HL-60/S4 treated with retinoic acid at 250 ng/mL for 4 days and 3 days (cell line): Measurements from ENCODE around the gene KIF5C.

Experiments
- in situ Hi-C: fragments of 300-500 bp; cut with MboI; formaldehyde crosslinking; loops from 2 replicates; pipeline ENCODE4 v1.7.0; 2022; ENCODE audit warnings: low sequenced_read_pairs

Gene KIF5C

DNA sequence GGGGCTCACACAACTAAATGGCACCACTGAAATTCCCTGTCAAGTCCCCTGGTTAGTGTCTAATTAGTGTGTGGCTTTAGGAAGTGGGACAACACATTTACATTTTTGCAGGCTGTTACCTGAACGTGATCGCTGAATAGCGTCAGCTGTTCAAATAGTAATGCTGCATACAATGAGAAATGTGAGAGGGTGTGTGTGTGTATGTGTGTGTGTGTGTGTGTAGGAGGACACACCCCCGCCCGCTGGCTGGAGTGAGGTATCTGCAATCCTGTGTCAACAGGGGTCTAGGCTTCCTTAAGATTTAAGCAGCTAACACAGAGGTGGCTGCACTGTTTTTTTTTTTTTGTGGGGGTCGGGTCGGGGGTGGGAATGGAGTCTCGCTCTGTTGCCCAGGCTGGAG, 158.7 kb downstream of the KIF5C start:
- in situ Hi-C loops: no loop called here

DNA sequence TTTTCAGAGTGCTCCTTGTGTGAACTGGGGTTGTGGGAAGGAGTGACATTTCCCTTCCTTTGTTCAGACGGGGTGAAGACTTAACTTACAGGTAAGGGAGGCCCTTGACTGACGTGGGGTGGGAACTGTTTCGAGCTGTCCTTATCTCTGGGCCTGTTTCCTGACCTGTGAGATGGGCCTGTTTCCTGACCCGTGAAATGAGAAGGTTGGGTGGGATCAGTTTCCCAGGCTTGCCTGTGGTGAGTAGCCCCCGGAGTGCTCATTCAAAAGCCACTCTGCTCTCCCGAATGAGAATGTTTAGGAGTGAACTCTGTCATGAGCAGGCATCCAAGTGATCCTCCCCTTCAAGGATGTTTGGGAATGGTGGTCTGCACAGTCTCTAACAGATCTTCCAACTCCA, 159.4 kb downstream of the KIF5C start:
- in situ Hi-C loops: no loop called here

GRCh38 chr2:149036507-149037293, 161.7 kb downstream of the KIF5C start:
- in situ Hi-C loops: no loop called here

DNA sequence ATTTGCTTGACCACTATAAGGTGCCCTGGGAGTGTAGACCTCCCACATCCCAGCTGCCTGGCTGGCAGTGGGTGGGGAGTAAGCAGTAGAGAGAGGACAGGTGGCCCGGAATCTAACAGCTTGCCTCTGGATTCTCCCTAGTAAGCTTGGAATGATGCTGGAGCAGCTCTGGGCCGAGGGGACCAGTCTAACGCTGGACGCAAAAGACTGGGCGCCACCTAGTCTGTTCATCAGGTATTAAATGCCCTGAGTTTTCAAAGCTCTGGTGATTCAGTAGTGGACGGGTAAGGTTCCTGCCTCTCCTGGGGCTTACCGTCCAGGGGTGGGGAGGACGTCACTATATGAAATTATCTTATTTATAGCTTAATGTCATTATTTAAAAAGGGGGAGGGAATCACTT, 162.8 kb downstream of the KIF5C start:
- in situ Hi-C loops: no loop called here

DNA sequence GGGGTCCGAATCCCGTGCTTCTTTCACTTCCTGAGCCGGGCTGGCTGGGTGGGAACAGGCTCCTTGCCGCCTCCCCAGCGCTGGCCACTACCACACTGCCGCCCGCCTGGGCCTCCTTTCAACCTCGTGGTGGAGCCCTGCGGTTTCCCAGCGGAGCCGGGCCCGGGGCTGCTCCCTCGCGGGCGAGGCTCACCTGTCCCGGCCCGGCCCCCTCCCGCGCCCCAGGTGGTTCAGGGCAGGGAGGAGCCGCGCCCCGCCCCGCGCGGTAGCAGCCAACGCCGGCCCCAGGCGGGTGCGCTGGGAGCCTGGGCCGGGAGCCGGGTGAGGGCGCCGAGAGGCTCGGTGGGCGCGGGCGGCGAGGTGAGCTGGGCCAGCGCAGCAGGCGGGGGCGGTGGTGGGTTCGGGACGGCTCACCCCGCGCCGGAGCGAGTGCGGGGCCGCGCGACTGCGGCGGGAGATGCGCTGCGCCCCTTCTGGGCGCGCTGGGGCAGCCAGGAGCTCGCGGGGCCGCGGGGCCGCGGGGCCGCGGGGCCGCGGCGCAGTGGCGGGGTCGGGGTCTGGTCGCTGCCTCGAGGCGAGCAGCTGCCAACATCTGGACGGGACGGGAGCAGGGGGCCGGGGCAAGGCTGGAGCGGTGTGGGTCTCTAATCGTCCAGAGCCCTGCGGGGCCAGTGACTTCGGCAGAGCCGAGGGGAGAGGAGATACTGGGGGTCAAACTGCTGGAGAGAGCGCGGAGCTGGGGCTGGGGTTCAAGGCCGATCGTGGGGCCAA, 163.6 kb downstream of the KIF5C start, which contains the start of gene LYPD6B:
Gene LYPD6B (plus strand): TSS at position 258 of the 771 bp plus-strand sequence. CDS start 92,250 bp downstream, outside the sequence.
- in situ Hi-C loops: no loop called here

DNA sequence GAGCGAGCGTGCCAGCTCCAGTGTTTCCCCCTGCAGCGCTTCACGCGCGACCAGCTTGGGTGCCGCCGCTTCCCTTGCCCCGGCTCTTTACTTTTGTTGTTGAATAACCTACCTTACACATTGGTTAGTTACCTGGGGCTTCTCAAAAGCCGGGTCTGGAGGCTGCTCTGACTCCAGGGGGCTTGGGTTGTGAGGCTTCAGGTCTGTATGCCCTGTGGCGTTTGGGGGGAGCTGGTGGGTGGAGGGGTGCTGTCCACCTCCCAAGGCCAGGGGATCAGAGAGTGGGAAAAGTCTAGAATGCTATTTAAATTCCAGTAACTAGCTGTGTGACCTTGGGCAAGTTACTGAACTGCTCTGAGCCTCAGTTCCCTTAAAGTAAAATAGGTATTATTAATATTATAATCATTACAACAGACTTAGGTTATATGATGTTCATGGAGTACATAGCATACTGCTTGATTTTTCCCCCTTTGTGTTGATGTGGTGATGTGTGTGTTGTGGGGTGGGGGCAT, 164.2 kb downstream of the KIF5C start:
- in situ Hi-C loops: no loop called here

DNA sequence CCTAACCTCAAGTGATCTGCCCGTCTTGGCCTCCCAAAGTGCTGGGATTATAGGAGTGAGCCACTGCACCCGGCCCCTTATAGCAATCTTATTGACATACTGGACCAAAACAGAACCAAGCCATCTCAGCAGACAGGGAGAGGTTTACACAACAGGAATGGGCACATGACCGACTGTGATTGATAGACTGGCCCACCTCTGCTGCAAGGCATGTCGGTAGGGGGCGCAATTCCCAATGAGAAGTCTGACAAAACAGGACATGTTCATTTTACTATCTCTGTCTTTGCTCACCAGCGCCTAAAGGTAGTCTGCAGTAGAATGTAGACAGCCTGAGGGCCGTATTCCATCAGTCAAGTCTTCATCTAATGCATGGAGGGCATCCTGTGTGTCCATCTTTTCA, 165.4 kb downstream of the KIF5C start:
- in situ Hi-C loops: no loop called here

DNA sequence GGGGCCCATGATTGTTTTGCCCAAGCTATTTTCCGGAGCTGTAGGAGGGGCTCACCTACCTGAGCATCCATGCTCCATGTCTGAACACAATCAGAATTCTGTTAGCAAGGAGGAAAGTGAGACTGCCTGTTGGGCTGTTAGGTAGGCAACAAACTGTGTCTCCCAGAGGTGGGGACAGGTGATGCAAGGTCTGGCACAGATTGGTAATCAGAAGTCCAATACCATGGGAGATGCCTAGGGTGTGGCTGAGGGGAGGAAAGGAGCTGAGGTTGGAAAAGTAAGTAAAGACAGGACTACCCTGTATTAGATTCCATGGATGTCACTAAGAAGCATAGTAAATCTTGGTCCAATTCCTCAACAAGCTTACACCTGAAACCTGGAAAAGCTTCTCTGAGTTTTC, 166.5 kb downstream of the KIF5C start:
- in situ Hi-C loops: no loop called here

- in situ Hi-C loops: no loop called here
Measured at GRCh38 chr2:149042881-149043280, 167.9 kb downstream of the KIF5C start.

DNA sequence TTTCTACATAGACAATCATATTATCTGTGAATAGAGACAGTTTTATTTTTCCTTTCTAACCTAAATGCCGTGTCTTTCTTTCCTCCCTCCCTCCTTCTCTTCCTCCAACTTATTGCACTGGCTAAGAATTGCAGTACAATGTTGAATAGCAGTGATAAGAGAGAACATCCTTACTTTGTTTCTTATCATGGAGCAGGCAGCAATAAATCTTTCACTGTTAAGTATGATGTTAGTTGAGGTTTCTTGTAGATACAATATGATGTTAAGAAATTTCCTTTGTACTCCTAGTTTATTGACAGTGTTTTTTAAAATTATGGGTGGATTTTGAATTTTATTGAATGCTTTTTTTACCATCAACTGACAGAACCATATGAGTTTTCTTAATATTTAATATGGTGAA, 169.5 kb downstream of the KIF5C start:
- in situ Hi-C loops: no loop called here

DNA sequence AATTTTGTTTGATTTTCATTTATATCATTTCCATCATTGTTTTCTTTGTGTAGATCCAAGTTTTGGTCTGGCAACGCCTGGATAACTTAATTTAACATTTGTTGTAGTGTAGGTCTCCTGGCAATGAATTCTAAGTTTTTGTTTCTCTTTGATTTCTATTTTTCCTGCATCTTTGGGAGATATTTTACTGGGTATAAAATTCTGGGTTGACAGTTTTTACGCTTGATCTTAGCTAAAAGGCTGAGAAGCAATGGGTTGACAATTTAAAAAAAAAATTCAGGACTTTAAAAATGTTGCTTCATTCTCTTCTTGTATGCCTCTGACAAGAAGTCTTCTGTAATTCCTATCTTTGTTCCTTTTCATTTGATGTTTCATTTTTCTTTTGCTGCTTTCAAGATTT, 172.1 kb downstream of the KIF5C start:
- in situ Hi-C loops: no loop called here

DNA sequence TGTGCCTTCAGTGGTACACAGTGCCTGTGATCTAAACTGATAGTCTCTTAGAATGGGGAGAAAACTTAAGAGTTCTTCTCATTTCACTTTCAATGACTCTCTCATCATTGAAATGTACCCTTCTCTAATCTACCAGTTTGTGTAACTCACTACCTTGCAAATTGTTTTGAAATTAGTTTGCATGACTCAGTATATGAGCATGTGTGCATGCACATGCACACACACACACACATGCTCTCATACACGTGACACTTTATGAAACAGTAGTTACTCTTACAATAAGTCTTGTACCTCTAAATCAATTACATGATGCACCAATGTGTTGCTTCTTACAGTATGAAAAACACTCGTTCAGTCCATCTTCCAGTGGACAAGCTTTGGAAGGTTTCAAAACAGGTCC, 174.1 kb downstream of the KIF5C start:
- in situ Hi-C loops: no loop called here

- in situ Hi-C loops: no loop called here
Measured at GRCh38 chr2:149050188-149050587, 175.2 kb downstream of the KIF5C start.

DNA sequence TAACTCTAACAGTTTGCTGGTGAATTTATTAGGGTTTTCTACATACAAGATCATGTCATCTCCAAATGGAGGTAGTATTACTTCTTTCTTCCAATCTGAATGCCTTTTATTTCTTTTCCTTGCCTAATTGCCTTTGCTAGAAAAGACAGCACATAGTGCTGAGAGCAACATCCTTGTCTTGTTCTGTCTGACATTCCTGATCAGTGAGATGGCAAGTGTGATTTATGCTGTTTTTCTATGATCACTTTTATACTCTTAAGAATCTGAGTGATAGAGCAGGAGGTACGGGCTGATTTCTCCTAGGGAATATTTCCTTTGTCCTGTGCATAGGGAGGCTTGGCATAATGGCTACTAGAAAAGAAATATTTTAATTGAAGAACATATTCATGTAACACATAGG, 180.7 kb downstream of the KIF5C start:
- in situ Hi-C loops: no loop called here

- in situ Hi-C loops: no loop called here
Measured at GRCh38 chr2:149056541-149057255, 181.7 kb downstream of the KIF5C start.

- in situ Hi-C loops: no loop called here
Measured at GRCh38 chr2:149057401-149057800, 182.4 kb downstream of the KIF5C start.

DNA sequence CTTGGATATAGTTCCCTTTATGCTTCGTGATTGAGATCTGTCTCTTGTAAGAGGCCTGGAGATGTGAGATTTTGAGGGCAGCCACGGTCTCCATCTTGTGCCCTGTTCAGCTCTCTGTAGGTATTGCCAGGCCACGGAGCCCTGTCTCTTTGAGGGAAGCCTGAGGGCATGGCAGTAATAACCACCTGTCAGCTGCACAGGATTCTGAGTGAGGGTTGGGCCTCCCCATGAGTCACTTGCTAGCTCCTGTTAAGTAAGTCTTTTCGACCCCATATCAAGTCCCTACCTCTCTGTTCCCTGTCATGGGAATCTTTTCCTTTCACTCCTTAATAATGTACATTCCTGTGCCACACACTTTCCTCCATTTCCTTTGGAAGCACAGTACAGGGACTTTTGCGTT, 183.9 kb downstream of the KIF5C start:
- in situ Hi-C loops: no loop called here

GRCh38 chr2:149059822-149060221, 184.8 kb downstream of the KIF5C start:
- in situ Hi-C loops: no loop called here

DNA sequence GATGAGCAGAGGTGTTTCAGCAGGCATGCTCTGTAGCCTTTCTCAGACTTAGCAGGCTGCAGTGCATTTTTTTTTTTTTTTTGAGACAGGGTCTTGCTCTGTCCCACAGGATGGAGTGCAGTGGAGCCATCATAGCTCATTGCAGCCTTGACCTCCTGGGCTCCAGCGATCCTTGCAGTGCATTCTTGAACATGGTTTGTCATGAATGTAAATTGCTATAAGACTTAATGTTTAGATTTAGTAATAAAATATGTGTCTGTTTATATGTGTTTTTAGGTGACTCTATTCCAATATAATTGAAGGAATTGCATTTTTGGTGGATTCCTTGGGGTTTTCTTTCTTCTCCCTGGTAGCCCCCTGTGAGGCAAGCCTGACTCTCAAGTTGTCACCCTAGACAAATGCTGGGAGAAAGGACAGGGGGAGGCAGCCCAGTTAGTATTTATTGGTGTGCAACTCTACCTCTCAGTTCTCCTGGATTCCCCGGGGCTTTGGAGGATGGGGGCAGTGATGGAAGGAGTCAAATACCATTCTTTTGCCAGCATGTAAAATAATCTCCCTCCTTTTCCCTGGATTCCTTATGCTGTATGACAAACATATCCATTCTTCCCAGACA, 186.2 kb downstream of the KIF5C start:
- in situ Hi-C loops: no loop called here

DNA sequence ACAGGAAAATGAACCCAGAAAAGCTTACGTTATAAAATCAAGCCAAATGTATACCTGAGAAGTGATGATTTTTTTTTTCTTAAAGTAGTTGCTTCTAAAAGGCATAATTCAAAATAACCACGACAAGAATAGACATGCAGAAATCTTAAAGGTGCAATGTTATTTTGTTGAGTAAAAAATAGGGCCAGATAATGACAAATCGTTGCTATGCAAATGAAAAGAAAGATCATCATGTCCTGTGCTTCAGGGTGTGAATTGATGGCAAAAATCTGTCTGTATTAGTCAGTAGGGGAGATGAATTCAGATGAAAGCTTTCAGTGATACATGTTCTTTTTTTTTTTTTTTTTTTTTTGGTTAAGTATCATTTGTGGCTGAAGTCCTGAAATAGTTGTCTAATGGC, 187.5 kb downstream of the KIF5C start:
- in situ Hi-C loops: no loop called here

GRCh38 chr2:149063177-149063576, 188.2 kb downstream of the KIF5C start:
- in situ Hi-C loops: no loop called here
